ENCODE measurements around the gene SLC45A3.

Gene SLC45A3

DNA sequence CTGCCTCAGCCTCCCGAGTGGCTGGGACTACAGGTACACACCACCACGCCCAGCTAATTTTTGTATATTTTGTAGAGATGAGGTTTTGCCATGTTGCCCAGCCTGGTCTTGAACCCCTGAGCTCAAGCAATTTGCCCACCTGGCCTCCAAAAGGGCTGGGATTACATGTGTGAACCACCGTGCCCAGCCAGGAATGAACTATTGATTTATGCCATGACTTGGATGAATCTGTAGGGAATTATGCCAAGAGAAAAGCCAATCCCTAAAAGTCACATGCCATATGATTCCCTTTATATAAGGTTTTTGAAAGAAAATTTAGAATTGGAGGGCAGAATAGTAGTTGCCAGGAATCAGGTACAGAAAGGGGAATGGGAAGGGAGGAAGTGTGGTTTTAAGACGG is 19.1 kb upstream of the SLC45A3 start:
- DNase-seq = no peak

DNA sequence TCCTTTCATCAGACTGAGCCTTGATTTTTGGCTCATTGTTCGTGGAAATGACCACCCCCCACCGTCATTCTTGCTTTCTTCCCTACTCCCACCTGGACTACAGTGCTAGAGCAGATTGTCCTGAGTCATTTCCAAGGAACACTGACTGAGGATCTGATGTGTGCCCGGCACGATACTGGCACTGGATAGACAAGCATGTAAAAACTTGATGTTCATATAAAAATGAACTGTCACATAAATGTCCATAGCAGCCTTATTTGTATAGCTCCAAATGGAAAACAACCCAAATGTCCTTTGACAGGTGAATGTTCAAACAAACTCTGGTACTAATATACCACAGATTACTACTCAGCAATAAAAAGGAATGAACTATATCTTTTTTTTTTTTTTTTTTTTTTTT is 18.6 kb upstream of the SLC45A3 start:
- no peak for DNase-seq

DNA sequence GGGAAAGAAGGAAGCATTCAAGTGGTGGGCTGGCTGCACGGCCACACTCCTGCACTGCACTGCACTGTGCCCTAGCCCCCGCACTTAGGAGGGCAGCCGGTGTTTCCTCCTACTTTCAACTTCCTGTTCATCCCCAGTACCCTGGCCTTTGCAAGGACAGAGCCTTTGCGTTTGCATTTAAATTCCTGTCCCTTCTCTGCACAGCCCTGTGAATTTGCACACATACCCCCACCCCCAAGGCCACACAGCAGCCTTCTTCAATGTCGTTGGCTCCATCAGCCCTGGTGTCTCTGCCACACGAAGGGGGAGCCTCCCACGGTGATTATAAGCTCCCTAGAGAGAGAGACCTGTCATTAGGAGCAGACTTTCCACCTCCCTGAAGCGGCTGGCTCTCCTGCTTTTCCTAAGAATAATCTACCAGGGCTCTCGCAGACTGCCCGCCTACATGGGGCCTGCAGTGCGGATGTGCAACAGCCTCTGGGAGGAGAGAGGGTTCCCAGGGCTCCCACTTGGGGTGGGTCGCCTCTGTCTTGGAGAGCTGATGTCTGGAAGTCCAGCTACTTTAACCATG is 13.2 kb upstream of the SLC45A3 start:
- no peak for DNase-seq

DNA sequence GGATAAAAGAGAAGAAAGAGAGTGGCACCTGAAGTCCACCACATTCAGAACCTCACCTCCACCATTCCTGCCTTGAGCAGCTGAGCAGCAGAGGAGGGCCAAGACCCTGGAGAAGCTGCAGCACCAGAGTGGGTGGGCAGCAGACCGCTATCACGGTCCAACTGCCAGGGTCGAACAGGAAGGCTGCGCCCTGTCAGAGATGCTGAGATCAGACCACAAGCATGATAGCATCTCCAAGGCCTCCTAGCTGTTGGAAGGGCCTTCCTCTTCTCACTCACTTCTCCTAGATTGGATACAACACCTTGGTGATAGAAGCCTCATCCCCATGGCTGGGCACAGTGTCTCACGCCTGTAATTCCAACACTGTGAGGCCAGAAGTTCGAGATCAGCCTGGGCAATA is 12.1 kb upstream of the SLC45A3 start:
- DNase-seq = no peak

DNA sequence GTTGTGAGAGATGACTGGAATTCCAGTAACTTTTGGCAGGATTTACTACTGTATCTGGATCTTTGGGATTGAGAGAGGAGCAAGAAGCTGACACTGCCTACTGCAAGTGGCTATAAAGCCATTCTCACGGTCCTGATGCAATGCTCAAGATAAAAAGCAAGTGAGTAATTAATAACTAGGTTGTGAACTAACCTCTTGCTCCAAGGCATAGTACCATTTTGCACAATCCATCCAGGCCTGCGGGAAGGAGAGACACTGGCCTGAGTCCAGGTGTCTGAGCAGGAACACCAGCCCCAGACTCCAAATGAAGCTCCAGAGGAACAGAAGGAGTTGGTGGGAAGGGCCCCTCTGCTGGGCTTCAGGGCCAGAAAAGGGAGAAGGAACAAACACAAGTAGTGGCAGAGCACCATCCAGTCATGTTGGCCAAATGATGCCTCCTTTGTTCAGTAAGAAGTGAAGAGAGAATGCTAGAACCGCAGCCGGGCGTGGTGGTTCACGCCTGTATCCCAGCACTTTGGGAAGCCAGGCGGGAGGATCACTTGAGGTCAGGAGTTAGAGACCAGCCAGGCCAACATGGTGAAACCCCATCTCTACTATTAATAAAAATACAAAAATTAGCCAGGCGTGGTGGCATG is 9.9 kb upstream of the SLC45A3 start:
- DNase-seq = no peak

DNA sequence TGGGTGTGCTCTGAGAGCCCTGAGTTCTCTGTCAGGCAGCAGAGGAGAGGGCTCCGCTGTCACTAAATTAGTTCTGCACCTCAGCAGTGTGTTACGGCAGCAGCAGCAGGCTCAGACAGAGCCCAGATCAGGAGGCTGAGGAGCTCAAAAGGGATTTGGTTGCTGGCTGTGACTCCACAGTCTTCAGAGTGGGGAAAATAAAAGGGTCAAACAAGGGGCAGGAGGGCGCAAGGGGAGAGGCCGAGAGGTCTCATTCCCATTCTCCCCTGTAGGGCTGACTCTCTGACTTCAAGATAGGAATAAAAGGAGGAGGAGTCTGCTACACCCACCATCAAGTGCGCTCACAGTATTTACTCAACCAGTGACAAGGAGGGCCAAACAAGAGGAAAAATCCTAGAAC is 9.2 kb upstream of the SLC45A3 start:
- DNase-seq = no peak

DNA sequence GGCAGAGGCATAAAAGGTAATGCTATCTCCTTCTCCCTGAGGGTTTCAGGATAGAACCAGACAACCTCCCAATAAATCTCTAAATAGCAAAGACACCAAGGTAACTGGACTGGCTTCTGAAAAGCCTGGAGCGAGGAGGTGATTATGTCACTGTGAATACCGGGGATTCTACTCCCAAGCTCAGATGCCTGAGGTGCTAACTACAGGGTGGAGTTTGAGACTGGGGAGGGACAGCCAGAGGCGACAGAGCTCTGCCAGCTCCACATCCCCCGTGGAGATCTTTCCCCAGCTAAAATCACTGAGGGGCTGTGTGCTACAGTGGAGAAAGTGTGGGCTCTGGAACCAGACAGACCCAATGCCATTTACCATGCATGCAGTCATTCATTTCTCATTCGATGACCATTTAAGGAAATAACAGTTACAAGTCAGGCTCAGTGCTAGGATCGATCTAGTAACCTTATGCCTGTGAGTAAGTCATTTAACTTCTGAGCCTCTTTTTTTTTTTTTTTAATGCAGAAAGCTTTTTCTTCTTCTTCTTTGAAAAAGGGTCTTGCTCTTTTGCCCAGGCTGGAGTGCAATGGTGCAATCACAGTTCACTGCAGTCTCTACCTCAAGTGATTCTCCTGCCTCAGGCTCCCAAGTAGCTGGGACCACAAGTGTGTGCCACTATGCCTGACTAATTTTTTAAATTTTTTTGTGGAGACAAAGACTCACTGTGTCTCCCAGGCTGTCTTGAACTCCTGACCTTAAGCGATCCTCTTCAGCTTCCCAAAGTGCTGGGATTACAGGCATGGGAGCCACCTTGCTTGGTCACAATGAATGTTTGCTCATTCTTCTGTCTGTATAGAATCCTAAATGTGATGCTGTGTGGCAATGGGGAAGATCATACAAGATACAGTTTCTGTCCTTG is 8.1 kb upstream of the SLC45A3 start:
- DNase-seq = no peak

DNA sequence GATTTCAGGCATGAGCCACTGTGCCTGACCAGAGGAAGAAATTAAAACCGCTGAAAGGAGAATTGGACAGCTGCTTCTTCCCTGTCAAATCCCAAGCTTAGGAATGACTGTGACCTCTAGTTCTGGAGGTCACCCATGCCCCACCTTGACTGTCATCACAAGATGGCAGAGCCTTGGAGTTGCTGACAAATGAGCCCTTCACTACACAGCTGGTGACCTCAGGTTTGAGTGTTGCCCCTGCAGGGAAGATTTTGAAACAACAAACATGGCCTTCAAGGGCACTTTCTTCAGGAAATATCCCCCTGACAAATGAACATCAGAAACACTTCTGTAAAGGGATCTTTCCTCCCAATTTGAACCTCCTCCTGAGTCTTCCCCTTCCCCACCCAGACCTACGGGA is 6.9 kb upstream of the SLC45A3 start:
- no peak for DNase-seq

DNA sequence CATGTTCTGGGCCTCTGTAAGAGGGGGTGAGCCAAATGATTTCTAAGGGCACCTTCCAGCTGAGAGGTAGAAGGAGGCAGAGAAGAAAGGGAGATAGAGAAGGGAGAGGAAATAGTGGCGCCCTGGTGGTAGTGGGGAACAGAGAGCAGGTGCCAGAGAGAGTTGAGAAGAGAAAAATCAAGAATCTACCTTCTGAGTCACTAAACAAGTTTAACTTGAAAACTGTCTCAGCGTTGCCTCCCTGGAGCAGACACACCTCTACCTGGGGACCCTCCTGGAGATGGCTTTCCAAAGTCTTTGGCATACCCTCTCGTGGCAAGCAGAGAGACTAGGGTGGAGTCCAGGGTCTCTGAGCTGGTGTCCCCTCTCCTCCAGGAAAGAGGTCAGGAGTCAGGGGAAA is 1.1 kb upstream of the SLC45A3 start:
- DNase-seq = no peak

DNA sequence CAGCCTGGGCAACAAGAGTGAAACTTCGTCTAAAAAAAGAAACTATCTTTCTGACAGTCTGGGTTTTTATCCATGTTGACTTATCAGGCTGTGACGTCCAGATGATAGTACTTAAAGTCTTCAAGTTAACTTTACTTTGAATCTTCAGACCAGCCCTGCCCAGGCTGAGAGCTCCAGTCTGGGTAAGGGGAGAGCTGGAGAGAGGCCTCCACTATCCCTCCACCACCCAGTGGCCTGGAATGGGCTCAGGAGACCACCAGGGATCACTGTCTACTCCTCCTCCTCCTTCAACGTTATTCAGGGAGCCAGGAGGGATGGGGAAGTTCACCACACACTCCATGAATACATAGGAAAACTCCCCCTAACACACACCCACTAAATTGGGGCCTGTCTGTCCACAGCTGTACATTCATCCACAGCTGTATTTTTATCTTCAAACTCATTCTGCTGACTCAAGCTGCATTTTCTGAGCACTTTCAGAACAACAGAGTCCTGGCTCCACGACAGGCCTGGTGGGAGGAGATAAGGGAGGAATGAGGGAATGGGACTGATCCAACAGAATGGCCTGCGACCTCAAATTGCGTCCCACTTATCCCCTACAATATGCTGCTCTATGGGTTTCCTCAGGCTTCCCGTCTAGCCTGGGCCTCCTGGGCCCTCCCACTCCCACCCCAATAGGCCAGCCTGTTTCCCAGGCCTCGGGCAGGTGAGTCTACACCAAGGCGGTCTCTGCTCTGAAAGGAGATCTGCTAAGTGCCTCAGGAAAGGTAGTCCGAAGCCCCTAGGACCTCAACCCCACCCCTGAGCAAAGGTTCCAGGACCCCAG is 1.8 kb downstream of the SLC45A3 start:
- DNase-seq = no peak

DNA sequence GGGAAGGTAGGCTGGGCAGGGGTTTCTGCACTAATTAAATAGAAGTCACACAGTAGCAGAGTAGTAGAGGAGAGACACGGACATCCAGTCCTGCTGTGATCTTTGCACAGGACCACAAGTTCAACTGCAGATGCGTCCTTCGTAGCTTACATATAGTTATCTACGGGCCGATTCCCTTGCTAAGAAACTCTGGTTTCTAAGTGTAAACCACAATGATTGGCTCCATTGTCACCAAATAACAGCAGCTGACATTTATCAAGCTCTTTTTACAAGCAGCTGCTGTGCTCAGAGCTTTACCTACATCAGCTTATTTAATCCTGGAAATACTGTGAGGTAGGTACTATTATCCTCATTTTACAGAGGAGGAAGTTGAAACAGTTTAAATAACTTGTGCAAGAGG is 3.1 kb downstream of the SLC45A3 start:
- DNase-seq = no peak

DNA sequence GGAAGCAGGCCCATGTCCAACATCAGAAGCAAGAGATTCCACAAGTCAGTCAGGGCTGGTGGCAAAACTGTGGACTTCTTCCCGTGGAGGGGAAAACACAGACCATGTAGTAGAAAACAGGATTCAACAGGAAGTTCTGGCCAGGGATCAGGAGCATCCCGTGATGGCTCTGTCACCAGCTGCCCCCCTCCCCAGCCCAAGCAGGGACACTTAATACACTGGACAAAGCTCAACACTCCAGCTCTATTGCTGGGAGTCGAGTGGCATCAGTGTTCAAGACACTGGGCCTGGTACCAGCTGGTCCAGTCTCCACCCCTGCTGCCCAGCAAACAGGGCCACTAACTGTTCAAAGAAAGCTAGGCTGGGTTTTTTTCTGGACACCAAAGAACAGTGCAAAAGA is 3.7 kb downstream of the SLC45A3 start:
- DNase-seq = no peak

DNA sequence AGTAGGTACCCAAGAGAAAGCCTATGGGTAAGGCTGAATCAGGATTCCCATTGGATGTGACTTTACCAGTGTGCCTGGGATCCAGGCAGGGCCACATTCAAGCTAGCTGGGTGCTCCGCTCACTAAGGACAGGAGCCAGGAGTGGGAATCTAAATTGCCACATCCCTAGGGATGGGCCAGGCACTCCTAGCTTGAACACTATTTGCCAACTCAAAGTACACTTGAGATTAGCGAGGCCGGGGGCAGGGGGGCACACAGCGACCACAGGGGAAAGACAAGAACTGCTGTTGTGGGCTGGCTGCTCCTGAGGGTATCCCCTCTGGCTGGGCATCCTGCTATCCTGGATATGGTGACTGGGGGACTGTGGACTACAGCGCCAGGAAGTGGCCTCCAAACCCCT is 4.3 kb downstream of the SLC45A3 start:
- DNase-seq = no peak

DNA sequence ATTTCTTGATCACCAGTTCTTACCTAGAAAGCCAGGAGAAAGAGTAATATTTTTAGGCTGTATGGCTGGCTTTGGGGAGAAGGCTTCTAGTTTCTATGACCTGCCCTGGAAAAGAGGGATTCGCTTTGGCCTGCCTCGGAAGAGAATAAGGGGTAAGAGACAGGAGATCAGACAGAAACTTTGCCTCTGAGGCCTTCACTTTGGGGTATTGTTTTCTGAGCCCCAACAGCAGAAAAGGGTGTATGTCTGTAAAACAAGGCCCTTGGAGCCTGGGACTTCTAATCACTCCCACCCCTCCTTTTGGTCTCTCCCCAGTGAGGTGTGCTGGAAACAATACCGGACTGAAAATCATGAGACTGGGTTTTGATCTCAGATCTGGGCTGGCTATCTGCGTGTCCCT is 5.1 kb downstream of the SLC45A3 start:
- no peak for DNase-seq

DNA sequence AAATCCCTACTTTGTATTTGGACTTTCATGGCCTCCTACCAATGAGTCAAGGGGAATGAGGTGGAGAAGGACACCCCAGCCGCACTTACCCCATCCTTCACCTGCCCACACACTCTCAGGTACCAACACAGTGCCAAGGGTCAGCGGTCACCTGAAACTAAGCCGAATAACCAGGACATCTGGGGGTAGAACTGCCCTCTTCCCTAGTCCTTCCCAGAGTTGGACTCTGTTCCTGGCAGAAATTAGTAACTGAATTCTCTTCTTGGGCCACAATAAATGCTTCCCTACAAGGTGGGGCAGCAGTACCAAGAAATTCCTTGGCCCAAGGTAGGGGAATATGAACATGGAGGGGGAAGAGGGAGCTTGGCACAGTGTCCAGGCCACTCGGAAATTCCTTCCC is 7.3 kb downstream of the SLC45A3 start:
- no peak for DNase-seq

DNA sequence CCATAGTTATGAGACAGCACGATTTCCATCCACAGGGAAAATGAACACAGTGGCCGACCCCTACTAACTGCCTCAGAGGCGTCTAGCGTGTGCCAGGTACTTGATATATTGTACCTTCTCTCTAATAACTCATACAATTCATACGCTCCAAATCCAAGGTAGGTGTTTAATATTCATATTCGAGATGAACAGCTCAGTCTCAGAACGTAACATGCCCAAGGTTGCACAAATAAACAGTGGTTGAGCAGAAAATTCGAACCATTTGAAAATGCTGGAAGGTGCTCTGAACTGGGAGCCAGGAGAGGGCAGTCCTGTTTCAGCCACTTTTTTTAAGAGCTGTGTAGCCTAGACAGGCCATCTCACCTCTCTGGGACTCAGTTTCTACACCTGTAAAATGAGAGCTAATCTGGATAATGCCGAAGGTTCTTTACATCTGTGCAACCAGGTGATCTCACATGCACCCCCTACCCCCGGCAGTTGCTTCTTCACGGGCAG is 7.9 kb downstream of the SLC45A3 start:
- no peak for DNase-seq

DNA sequence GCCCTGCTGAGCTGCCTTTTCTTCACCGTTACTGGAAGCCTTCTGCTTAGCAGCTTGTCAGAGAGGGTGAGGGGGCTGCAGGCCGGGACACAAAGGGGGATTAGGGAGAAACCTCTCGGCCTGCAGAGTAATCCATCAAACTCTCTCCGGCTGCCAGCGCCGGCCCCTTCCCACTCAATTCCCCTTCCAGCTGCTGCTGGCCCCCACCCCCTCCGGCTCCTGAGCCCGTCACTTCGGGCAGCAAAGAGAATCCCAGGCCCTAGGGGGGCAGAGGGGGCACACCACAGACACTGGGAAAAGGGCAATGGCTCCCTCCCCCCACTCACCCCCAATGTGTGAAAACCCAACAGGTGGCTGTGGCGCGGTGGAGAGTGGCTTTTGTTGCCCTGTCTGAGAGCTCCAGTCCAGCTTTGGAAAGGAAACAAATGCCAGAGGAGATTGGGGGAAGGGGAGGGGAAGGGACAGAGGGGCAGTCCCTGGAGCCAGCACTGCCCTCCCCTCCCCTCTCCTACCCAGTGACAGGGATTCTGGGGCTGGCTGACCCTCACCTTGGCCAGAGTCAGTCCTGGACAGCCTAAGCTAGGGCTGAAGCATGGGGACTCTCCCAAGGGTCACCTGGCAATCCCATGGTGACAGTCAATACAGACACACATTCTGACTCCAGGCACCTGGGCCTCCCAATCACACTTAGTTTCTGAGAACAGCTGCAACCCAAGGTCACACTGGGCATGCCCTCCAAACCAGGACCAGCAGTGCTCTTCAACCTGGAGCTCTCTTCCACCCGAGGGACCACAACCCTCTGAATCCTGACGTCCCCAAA is 9.5 kb downstream of the SLC45A3 start:
- DNase-seq = no peak

DNA sequence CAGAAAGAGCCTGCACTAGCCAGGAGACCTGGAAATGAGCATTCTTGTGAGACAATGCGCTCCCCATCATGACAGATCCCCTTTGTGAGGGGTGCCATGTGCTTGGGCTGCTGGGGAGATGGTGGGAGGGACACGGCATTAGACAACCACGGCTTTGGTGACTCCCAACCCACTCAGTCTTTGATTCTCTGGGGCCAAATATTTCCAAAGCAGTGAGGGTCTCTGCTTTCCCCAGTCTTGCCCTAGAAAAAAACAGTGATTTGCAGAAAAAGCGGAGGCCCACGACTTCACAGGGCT is 10.2 kb downstream of the SLC45A3 start:
- no peak for DNase-seq

DNA sequence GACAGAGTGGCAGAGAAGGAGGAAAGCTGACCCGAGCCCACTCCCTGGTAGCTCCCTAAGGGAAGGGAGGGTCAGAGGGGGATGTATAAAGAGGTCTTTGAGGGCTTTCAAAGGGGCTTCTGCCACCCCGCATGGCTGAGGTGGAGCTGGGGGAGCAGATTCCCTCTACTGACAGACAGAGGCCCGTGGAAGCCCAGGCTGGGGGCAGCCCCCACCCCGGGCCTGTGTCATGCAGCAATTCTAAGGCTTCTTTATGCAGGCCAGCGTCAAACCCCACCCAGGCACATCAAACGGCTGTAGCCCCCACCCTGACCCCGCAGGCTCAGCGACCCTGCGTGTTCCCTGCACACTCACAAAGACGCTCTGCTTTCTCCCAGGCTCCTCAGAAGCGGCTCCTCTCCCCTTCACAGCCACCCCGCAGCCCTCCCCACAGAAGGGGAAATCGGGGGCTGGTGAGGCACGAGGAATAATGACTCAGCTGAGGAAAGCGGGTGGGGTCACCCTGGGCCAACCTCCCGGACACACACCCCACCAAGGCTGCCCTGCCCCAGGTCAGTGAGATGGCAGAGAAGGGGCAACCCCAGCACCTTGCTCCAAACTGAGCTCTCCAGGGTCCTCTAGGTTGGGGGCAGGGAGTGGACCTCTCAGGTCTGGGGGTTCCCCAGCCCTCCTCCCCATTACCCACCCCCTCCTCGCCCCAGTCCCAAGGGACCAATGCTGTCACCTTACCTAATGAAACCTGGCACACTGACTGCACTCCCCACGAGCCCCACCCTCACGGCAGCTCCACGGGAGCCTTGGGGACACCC is 10.8 kb downstream of the SLC45A3 start:
- DNase-seq = no peak

DNA sequence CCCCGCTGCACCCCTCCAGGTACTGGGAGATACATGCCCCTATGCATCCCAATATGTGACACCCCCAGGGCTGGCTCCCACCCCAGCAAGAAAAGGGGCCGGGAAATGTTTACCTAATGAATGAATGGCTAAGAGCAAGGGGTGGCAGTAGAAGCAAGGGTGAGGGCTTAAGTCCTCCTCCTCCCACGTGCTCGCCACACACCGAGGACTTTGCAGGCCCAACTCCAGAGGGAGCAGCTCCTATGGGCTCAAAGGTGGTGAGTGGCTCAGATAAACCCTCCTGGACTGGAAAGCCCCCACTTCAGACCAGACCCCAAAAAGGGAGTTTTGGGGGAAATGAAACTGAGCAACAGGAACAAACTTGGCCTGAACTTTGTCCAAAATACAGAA is 11.4 kb downstream of the SLC45A3 start:
- no peak for DNase-seq

DNA sequence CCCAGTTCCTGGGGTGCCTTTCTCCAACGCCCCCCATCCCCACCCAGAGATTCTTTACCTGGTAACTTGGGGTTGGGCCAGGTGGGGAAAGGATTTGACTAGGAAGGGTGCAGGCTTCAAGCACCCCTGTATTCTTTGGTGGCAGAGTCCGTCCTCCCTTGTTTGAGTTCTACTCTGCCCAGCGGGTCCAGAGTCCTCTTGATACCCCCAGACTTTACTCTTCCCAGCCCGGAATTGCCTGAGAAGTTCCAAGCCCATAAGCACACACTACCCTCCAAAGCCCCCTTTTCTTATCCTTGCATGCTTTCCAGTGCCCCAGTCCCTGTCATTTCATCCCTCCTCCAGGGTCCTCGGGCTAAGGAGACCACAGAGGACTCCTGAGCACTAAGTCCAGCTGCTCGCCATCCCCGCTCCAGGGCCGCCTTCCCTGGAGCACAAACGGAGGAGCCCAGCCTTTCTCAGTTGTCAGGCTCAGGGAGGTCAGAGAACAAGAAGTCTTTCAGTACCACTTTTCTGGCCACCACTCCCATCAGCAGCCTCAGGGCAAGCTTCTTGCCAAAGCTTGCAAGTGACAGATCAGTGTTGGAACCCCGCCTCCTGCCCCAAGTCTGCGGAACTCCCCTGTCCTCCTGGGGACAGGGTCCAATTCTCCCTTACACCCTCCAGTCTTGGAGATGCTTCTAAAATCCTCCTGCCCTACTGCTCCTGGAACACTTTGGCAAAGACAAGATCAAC is 12.2 kb downstream of the SLC45A3 start:
- no peak for DNase-seq
